Gastroesophageal sphincter (tissue), 4 donors: ENCODE results near the gene CSF2RB. TPM values are rescaled to one million over a fixed set of nuclear protein-coding genes. Genes with fewer than 3 reads are reported as not detected.

ENCODE experiments used
- ATAC-seq: fragments of 150-250 bp; one replicate; pipeline ENCODE4 v1.9.1; 2016; ENCODE audit warnings: mild to moderate bottlenecking, moderate library complexity
- H3K27ac ChIP-seq, 4 donors: fragments of 200-600 bp; sonication (generic) in 3 of 4; 1 replicate in 3 of 4; 2 replicates in 1 of 4; pipeline ENCODE4 v1.5.1; 2016 to 2019
- H3K27me3 ChIP-seq: fragments of 200-600 bp; sonication (generic); one replicate; pipeline ENCODE4 v1.5.1; 2019
- H3K36me3 ChIP-seq, 2 donors: fragments of 200-600 bp; sonication (generic); one replicate each; pipeline ENCODE4 v1.5.1; 2019; ENCODE audit warnings: control low read depth in 1 of 2
- H3K4me1 ChIP-seq, 3 donors: fragments of 200-600 bp; sonication (generic); 1 replicate in 2 of 3; 2 replicates in 1 of 3; pipeline ENCODE4 v1.5.1; 2016 to 2019; ENCODE audit warnings: control low read depth in 2 of 3
- H3K4me3 ChIP-seq, 2 donors: fragments of 200-600 bp; sonication (generic); one replicate each; pipeline ENCODE4 v1.5.1; 2019; ENCODE audit warnings: mild to moderate bottlenecking in 1 of 2, moderate library complexity in 1 of 2
- H3K9me3 ChIP-seq, 3 donors: fragments of 200-600 bp; sonication (generic); one replicate each; pipeline ENCODE4 v1.5.1; 2017 to 2019; ENCODE audit warnings: control low read depth in 2 of 3
- CTCF ChIP-seq, 4 experiments: fragments of 200-600 bp in 2 of 4; fragments of 450-650 bp in 2 of 4; sonication (generic) in 1 of 4; IDR thresholded peaks; one replicate each; pipeline ENCODE4 v1.5.1; 2017 to 2019; ENCODE audit warnings: antibody characterized with exemption in 4 of 4, mild to moderate bottlenecking in 2 of 4, moderate library complexity in 2 of 4
- EP300 ChIP-seq: sonication (generic); formaldehyde crosslinking; IDR thresholded peaks from one replicate; pipeline ENCODE4 v1.6.1; 2017; ENCODE audit warnings: antibody characterized with exemption, mild to moderate bottlenecking
- POLR2A ChIP-seq, 2 donors: fragments of 450-650 bp; IDR thresholded peaks; one replicate each; pipeline ENCODE4 v1.6.1; 2017; ENCODE audit warnings: antibody characterized with exemption in 2 of 2, mild to moderate bottlenecking in 2 of 2, moderate library complexity in 1 of 2
- POLR2AphosphoS5 ChIP-seq: sonication (generic); formaldehyde crosslinking; IDR thresholded peaks from one replicate; pipeline ENCODE4 v1.6.1; 2017; ENCODE audit warnings: antibody characterized with exemption
- WGBS, 2 donors: methylation state at CpG; one replicate each; pipeline ENCODE4 v1.1.5; 2018; ENCODE audit warnings: low coverage in 1 of 2; 5-methylcytosine and 5-hydroxymethylcytosine counted together
- total RNA-seq, 4 donors: library from RNA; depleted of rRNA; stranded (reverse); fragments of >200 nt; gene quantifications; one replicate each; pipeline ENCODE4 v1.1.0, GENCODE V29; 2016

CSF2RB gene
- total RNA-seq, 4 donors from 2014 or later, result 1.4 to 12.0 (median 4.0) TPM

DNA sequence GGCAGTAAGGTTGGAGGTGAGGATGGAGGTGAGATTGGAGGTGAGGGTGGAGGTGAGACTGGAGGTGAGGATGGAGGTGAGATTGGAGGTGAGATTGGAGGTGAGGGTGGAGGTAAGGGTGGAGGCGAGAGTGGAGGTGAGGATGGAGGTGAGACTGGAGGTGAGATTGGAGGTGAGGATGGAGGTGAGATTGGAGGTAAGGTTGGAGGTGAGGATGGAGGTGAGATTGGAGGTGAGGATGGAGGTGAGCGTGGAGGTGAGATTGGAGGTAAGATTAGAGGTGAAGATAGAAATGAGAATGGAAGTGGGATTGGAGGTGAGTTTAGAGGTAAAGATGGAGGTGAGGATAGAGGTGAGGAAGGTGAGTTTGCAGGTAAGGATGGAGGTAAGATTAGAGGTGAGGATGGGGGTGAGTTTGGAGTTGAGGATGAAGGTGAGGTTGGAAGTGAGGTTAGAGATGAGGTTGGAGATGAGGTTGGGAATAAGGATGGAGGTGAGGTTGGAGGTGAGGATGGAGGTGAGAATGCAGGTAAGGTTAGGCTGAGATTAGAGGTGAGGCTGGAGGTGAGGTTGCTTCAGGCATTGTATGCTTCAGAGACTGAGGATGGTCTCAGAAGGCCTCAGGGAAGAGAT lies 40.4 kb upstream of the CSF2RB start:
- ATAC-seq, result no peak
- H3K4me1 ChIP-seq, result peaks cover 0 to 12% (median 0%) of the 10 kb centered on the region in 3 donors
- H3K4me3 ChIP-seq, result no peak overlapping the region
- no peak overlapping the region for H3K27ac ChIP-seq
- H3K27me3 ChIP-seq, result peaks cover 59% of the 10 kb centered on the region
- no peaks in the 10 kb centered on the region for H3K36me3 ChIP-seq
- WGBS, 2 donors, result 83 to 85% methylated on average over 2 of the region's 2 CpGs
- no peak for TF ChIP-seq POLR2AphosphoS5
- no peak for TF ChIP-seq POLR2A (IDR thresholded peaks at IDR 0.05)
- TF ChIP-seq CTCF (IDR thresholded peaks at IDR 0.05), result no peak
- no peak for TF ChIP-seq EP300
- H3K9me3 ChIP-seq, result no peaks in the 10 kb centered on the region

DNA sequence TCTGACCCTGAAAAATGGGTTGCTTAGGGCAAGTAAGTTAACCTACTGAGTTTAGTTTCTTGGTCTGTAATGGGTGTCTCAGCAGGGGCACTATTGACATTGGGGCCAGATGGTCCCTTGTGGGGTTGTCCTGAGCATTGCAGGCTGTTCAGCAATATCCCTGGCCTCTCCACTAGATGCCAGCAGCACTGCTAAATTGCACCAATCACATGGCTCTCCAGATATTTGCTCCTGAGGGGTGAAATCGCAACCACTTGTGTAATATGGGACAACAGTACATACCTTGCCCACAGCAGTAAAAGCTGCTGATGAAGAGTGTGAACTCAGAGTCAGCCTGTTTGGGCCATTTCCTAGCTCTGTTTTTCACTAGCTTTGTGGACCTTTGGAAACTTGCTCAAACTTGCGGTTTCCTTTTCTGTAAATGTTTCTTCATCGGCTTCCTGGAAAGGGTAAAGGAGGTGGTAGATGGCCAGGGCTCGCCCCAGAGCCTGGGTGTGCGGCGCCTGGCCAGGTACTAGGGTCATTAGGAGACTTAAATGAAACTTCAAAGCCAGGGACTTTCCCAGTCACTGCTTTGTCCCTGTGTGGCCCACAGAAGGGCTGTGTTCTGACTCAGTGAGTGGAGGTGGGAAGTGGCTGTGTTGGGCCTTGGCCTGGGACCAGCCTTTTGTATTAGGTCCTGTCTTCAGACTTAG lies 39.7 kb upstream of the CSF2RB start:
- WGBS, 2 donors, result 70 to 80% methylated on average over 2 of the region's 6 CpGs
- Histone ChIP-seq H3K27me3 (peaks cover 59% of the 10 kb centered on the region), H3K4me3 (no peak overlapping the region), H3K36me3 (no peaks in the 10 kb centered on the region), H3K9me3 (no peaks in the 10 kb centered on the region), H3K27ac (peak overlapping the region in 3 of 4 donors; percentile 25 to 37 (median 34)), H3K4me1 (peaks cover 0 to 12% (median 0%) of the 10 kb centered on the region in 3 donors)
- no peak for TF ChIP-seq POLR2AphosphoS5
- peak in 3 of 4 experiments; percentile 32 to 49 (median 45) for TF ChIP-seq CTCF (IDR thresholded peaks at IDR 0.05)
- peak; percentile 70 for ATAC-seq

- peaks cover 59% of the 10 kb centered on the region for H3K27me3 ChIP-seq
- H3K4me3 ChIP-seq, result no peak overlapping the region
- H3K4me1 ChIP-seq, result peaks cover 0 to 12% (median 0%) of the 10 kb centered on the region in 3 donors
- ATAC-seq, result no peak
- 40 to 80% methylated on average over 1 of the region's 2 CpGs for WGBS, 2 donors
- H3K36me3 ChIP-seq, result no peaks in the 10 kb centered on the region
- TF ChIP-seq POLR2AphosphoS5 (no peak), POLR2A (IDR thresholded peaks at IDR 0.05) (no peak), CTCF (IDR thresholded peaks at IDR 0.05) (no peak), EP300 (no peak)
- H3K9me3 ChIP-seq, result no peaks in the 10 kb centered on the region
- peak overlapping the region in 3 of 4 donors; percentile 25 to 37 (median 34) for H3K27ac ChIP-seq
Measured at GRCh38 chr22:36874309-36874696, 39.1 kb upstream of the CSF2RB start.

DNA sequence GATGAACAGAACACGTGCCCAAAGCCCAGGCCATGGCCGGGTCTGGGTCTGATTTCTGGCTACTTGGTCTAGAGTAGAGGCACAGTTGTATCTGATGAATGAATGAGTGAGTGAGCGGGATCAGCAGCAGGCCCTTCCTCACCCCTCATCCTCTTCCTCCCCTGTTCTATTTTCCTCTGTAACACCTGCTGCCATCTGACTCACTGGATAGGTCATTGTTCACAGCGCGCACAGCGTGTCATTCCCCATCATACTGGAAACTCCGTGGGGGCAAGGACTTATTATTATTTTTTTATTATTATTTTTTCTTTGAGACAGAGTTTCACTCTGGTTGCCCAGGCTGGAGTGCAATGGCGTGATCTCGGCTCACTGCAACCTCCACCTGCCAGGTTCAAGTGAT lies 38.7 kb upstream of the CSF2RB start:
- H3K27ac ChIP-seq, result peak overlapping the region in 3 of 4 donors; percentile 25 to 37 (median 34)
- H3K36me3 ChIP-seq, result no peaks in the 10 kb centered on the region
- H3K27me3 ChIP-seq, result peaks cover 59% of the 10 kb centered on the region
- no peak overlapping the region for H3K4me3 ChIP-seq
- no peaks in the 10 kb centered on the region for H3K9me3 ChIP-seq
- TF ChIP-seq EP300, result no peak
- TF ChIP-seq CTCF (IDR thresholded peaks at IDR 0.05), result no peak
- no peak for ATAC-seq
- 71 to 86% methylated on average over 4 to 9 of the region's 9 CpGs for WGBS, 2 donors
- peaks cover 0 to 12% (median 0%) of the 10 kb centered on the region in 3 donors for H3K4me1 ChIP-seq

DNA sequence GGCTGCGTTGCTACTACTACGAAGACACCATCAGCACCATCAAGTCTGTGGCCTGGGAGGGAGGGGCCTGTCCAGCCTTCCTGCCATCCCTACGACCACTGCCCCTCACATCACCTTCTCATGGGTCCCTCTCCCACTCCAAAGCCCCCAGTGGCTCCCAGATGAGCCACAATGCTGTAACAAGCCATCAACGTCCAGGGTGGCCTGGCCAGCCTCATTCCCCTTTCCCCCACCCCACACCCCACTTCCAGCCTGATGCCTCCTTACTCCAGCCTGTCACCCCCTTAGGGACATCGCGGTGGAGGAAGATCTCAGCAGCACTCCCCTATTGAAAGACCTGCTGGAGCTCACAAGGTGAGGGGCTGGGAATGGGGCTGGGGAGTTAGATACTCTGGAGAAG lies 37.7 kb upstream of the CSF2RB start:
- Histone ChIP-seq H3K9me3 (peaks cover 0 to 5% (median 0%) of the 10 kb centered on the region in 3 donors), H3K27ac (no peak overlapping the region), H3K36me3 (no peaks in the 10 kb centered on the region), H3K4me1 (peaks cover 0 to 12% (median 0%) of the 10 kb centered on the region in 3 donors), H3K4me3 (no peak overlapping the region), H3K27me3 (peaks cover 52% of the 10 kb centered on the region)
- WGBS, 2 donors, result 60 to 81% methylated on average over 1 to 3 of the region's 6 CpGs
- ATAC-seq, result no peak
- TF ChIP-seq POLR2AphosphoS5, result no peak
- TF ChIP-seq CTCF (IDR thresholded peaks at IDR 0.05), result no peak
- no peak for TF ChIP-seq POLR2A (IDR thresholded peaks at IDR 0.05)
